HepG2 (cell line): ENCODE measurements around the gene ORC6. TPM values are rescaled to one million over a fixed set of nuclear protein-coding genes. Genes with fewer than 3 reads are reported as not detected.

Source experiments
- ATAC-seq: fragments of 200-7000 bp; cut with Tn5 transposase; 3 replicates; pipeline ENCODE4 v1.9.1; 2020; ENCODE audit warnings: mild to moderate bottlenecking, moderate library complexity
- BruUV-seq: library from RNA; stranded (reverse); fragments of 400-500 nt; replicated peaks from 2 replicates; lab custom pipeline; 2021; lab: Mats Ljungman, UMichigan
- CTCF ChIA-PET: fragments of 300-600 bp; formaldehyde crosslinking; extraction: SDS; loops from one replicate; lab custom pipeline; 2021; ENCODE audit warnings: low total read pairs, inconsistent platforms, low intra/inter-chr PET ratio; lab: Yijun Ruan, JAX
- POLR2A ChIA-PET: fragments of 350-600 bp; sonication (Branson Sonifier 250); formaldehyde crosslinking; loops from one replicate; lab custom pipeline; 2020; ENCODE audit warnings: antibody characterized with exemption, inconsistent platforms; lab: Yijun Ruan, JAX
- DNase-seq: peaks from one replicate; pipeline ENCODE4 v3.0.0-alpha.2; 2015; ENCODE audit warnings: low spot score
- FAIRE-seq: peaks from 3 replicates; lab custom pipeline; 2011; peaks lifted over from hg19 to GRCh38; lab: Jason Lieb, UNC
- H2AFZ ChIP-seq: one replicate; pipeline ENCODE4 v1.6.1; 2011; ENCODE audit warnings: low read length, inconsistent platforms
- H3K27ac ChIP-seq: fragments of 300-600 bp; 3 replicates; pipeline ENCODE4 v1.8.0; 2011; ENCODE audit warnings: mixed run types, mild to moderate bottlenecking, mixed read lengths, low read length, inconsistent platforms; ENCODE audit not compliant: insufficient read depth; ENCODE audit errors: extremely low read length
- H3K27me3 ChIP-seq, 2 experiments: fragments of 200-600 bp in 1 of 2; 2 replicates in 1 of 2; 3 replicates in 1 of 2; pipeline versions ENCODE4 v1.6.0 to v1.8.0; 2011; ENCODE audit warnings: low read length in 2 of 2, mild to moderate bottlenecking in 2 of 2, moderate library complexity in 2 of 2, inconsistent platforms in 1 of 2; ENCODE audit not compliant: insufficient read depth in 2 of 2, control insufficient read depth in 1 of 2
- H3K36me3 ChIP-seq, 2 experiments: fragments of 200-600 bp in 1 of 2; replicated peaks in 1 of 2; 2 replicates in 1 of 2; 3 replicates in 1 of 2; pipeline versions ENCODE4 v1.5.1 to v1.8.0; 2011; ENCODE audit warnings: low read length in 2 of 2, inconsistent platforms in 1 of 2; ENCODE audit not compliant: insufficient read depth in 2 of 2, control insufficient read depth in 1 of 2
- H3K4me1 ChIP-seq: 2 replicates; pipeline ENCODE4 v1.5.1; 2012; ENCODE audit warnings: low read length, inconsistent platforms; ENCODE audit not compliant: insufficient read depth
- H3K4me2 ChIP-seq: 2 replicates; pipeline ENCODE4 v1.6.0; 2011; ENCODE audit warnings: low read depth, low read length, inconsistent platforms
- H3K4me3 ChIP-seq, 3 experiments: fragments of 200-600 bp in 1 of 3; sonication (generic), shearing (Covaris generic) in 1 of 3; replicated peaks in 1 of 3; 2 replicates each; pipeline ENCODE4 v1.5.1; 2011 to 2016; ENCODE audit warnings: low read length in 3 of 3, inconsistent platforms in 2 of 3, low read depth in 2 of 3, mild to moderate bottlenecking in 2 of 3, control low read depth in 1 of 3, mixed read lengths in 1 of 3; ENCODE audit not compliant: insufficient read depth in 1 of 3
- H3K79me2 ChIP-seq: one replicate; pipeline ENCODE4 v1.6.1; 2011; ENCODE audit warnings: low read length, inconsistent platforms; ENCODE audit not compliant: insufficient read depth
- H3K9ac ChIP-seq: 2 replicates; pipeline ENCODE4 v1.6.0; 2011; ENCODE audit warnings: mild to moderate bottlenecking, low read depth, low read length, inconsistent platforms; ENCODE audit not compliant: insufficient read depth
- H3K9me3 ChIP-seq: 2 replicates; pipeline ENCODE4 v1.5.1; 2012; ENCODE audit warnings: mild to moderate bottlenecking, low read length
- H4K20me1 ChIP-seq: 2 replicates; pipeline ENCODE4 v1.6.0; 2011; ENCODE audit warnings: inconsistent platforms, mild to moderate bottlenecking, low read length, moderate library complexity; ENCODE audit not compliant: insufficient read depth
- DPF2 ChIP-seq: sonication (generic); formaldehyde crosslinking; IDR thresholded peaks from 2 replicates; pipeline ENCODE4 v1.4.0; 2020; ENCODE audit warnings: mild to moderate bottlenecking, low read depth, missing genetic modification reagents, borderline replicate concordance
- E2F1 ChIP-seq: sonication (generic); formaldehyde crosslinking; IDR thresholded peaks from 2 replicates; pipeline ENCODE4 v1.5.0; 2020; ENCODE audit warnings: missing genetic modification reagents
- ERF ChIP-seq: IDR thresholded peaks from 2 replicates; pipeline ENCODE4 v1.6.1; 2018; ENCODE audit warnings: missing biosample characterization, missing genetic modification reagents
- HNF1B ChIP-seq: sonication (generic); formaldehyde crosslinking; IDR thresholded peaks from 2 replicates; pipeline ENCODE4 v1.5.1; 2020; ENCODE audit warnings: mild to moderate bottlenecking, moderate library complexity, missing genetic modification reagents
- MED8 ChIP-seq: sonication (generic); formaldehyde crosslinking; IDR thresholded peaks from 2 replicates; pipeline ENCODE4 v1.8.1; 2023; ENCODE audit warnings: mild to moderate bottlenecking, missing genetic modification reagents; ENCODE audit not compliant: insufficient replicate concordance
- NR1H2 ChIP-seq: sonication (generic); formaldehyde crosslinking; IDR thresholded peaks from 2 replicates; pipeline ENCODE4 v1.8.1; 2022; ENCODE audit warnings: low read depth, missing genetic modification reagents, borderline replicate concordance
- PAF1 ChIP-seq: IDR thresholded peaks from 2 replicates; pipeline ENCODE4 v1.6.1; 2016; ENCODE audit warnings: missing genetic modification reagents, missing compliant biosample characterization
- RXRA ChIP-seq: sonication (generic); formaldehyde crosslinking; IDR thresholded peaks from 2 replicates; pipeline ENCODE4 v1.5.1; 2020; ENCODE audit warnings: missing genetic modification reagents
- RXRB ChIP-seq: IDR thresholded peaks from 2 replicates; pipeline ENCODE4 v1.6.1; 2016; ENCODE audit warnings: borderline replicate concordance, missing genetic modification reagents, missing compliant biosample characterization
- SAP130 ChIP-seq: IDR thresholded peaks from 2 replicates; pipeline ENCODE4 v1.6.1; 2016; ENCODE audit warnings: low read depth
- SIX4 ChIP-seq: sonication (generic); formaldehyde crosslinking; IDR thresholded peaks from 2 replicates; pipeline ENCODE4 v1.4.0; 2020; ENCODE audit warnings: missing genetic modification reagents
- ZBTB33 ChIP-seq: sonication (generic); formaldehyde crosslinking; IDR thresholded peaks from 2 replicates; pipeline ENCODE4 v1.4.0; 2020; ENCODE audit warnings: missing genetic modification reagents
- ZBTB42 ChIP-seq: sonication (generic); formaldehyde crosslinking; IDR thresholded peaks from 2 replicates; pipeline ENCODE4 v1.5.0; 2020; ENCODE audit warnings: mild to moderate bottlenecking, missing genetic modification reagents
- ZBTB8A ChIP-seq: sonication (generic); formaldehyde crosslinking; IDR thresholded peaks from 2 replicates; pipeline ENCODE4 v1.4.0; 2020; ENCODE audit warnings: mild to moderate bottlenecking, low read depth, missing genetic modification reagents, borderline replicate concordance
- ZNF230 ChIP-seq: sonication (generic); formaldehyde crosslinking; IDR thresholded peaks from 2 replicates; pipeline ENCODE4 v1.4.0; 2020; ENCODE audit warnings: mild to moderate bottlenecking, missing genetic modification reagents
- ZNF589 ChIP-seq: sonication (generic); formaldehyde crosslinking; conservative IDR thresholded peaks from 2 replicates; pipeline ENCODE4 v1.8.0; 2022; ENCODE audit warnings: mild to moderate bottlenecking, moderate library complexity, missing genetic modification reagents
- ZSCAN25 ChIP-seq: sonication (generic); formaldehyde crosslinking; IDR thresholded peaks from 2 replicates; pipeline ENCODE4 v1.8.0; 2022; ENCODE audit warnings: mild to moderate bottlenecking, missing genetic modification reagents
- ZZZ3 ChIP-seq: sonication (generic); formaldehyde crosslinking; IDR thresholded peaks from 2 replicates; pipeline ENCODE4 v1.4.0; 2020; ENCODE audit warnings: missing genetic modification reagents, mild to moderate bottlenecking, borderline replicate concordance
- WGBS: methylation state at CpG from one replicate; pipeline ENCODE4 v1.1.6; 2017; ENCODE audit warnings: low lambda C conversion rate; 5-methylcytosine and 5-hydroxymethylcytosine counted together
- in situ Hi-C: cut with HindIII; loops from 2 replicates; pipeline ENCODE4 v1.10.0; 2017; ENCODE audit warnings: low pct_unique_long_range_greater_than_20kb; ENCODE audit not compliant: extremely low pct_ligation_motif_present
- intact Hi-C: fragments of 100-400 bp; cut with micrococcal nuclease; formaldehyde crosslinking; loops from one replicate; pipeline ENCODE4 v1.10.0; 2022; ENCODE audit not compliant: unreplicated experiment
- polyA plus RNA-seq, 8 experiments: library from polyadenylated mRNA; depleted of rRNA in 3 of 8; stranded (reverse) in 7 of 8; unstranded in 1 of 8; fragments of >200 nt; fragmentation: Illumina TruSeq in 4 of 8; extraction: Trizol in 4 of 8; gene quantifications; 2 replicates each; pipeline versions ENCODE4 v1.2.1 to v1.2.3, GENCODE V29; 2011 to 2016; ENCODE audit warnings: low read depth in 4 of 8, missing spikeins in 1 of 8, mixed read lengths in 1 of 8; ENCODE audit not compliant: insufficient read depth in 1 of 8
- total RNA-seq, 5 experiments: library from RNA; depleted of rRNA; stranded (reverse); fragments of >200 nt; fragmentation: Illumina TruSeq; extraction: Trizol; gene quantifications; 2 replicates each; pipeline ENCODE4 v1.2.3, GENCODE V29; 2016; ENCODE audit warnings: low read depth in 1 of 5

ORC6 gene
- total and polyA plus RNA-seq, 2 of the 13 experiments (the other 11 are each of a cell fraction or from before 2014, with no cell fraction given) = 34.2 to 69.8 TPM

GRCh38 chr16:46673320-46674013, 16.0 kb upstream of the ORC6 start:
- DNase-seq = peak; percentile 79
- intact Hi-C loops = loop anchor here (1.0 kb wide), 2 partner anchors 15 to 128 kb away; no protein-coding TSS in a partner anchor
- POLR2A ChIA-PET = interaction anchor here (1.2 to 1.5 kb wide), 3 partner anchors 17 to 127 kb away, joined by 3 to 8 read pairs (median 6); partner anchors contain the start of gene ORC6
- no TSS peak for BruUV-seq
- ATAC-seq = peak; percentile 100
- CTCF ChIA-PET = interaction anchor here (1.1 to 2.6 kb wide), 4 partner anchors 14 to 236 kb away, joined by 3 to 35 read pairs (median 14); partner anchors contain the start of gene VPS35
- H4K20me1 ChIP-seq = 0 out of 2 replicates have a peak, but pooled peaks cover 3% of the 10 kb centered on the region
- no peak overlapping the region for H3K27ac ChIP-seq
- no peak overlapping the region for H2AFZ ChIP-seq
- peaks cover 13% of the 10 kb centered on the region for H3K4me1 ChIP-seq
- in situ Hi-C loops = no loop called here
- no peak overlapping the region for H3K4me3 ChIP-seq
- no peaks in the 10 kb centered on the region for H3K27me3 ChIP-seq
- H3K9me3 ChIP-seq = no peaks in the 10 kb centered on the region
- 62% methylated on average over 6 of the region's 6 CpGs for WGBS
- FAIRE-seq = peak; percentile 15
- H3K9ac ChIP-seq = no peak overlapping the region
- H3K4me2 ChIP-seq = no peak overlapping the region
- peaks cover 18 to 73% of the 10 kb centered on the region in 2 experiments for H3K36me3 ChIP-seq
- H3K79me2 ChIP-seq = no peaks in the 10 kb centered on the region
- TF ChIP-seq NR1H2 (CRISPR knock-in tag) (no peak), ZNF589 (CRISPR knock-in tag) (no peak), ZNF230 (CRISPR knock-in tag) (no peak), E2F1 (CRISPR knock-in tag) (no peak), ZBTB42 (no peak), ZBTB33 (CRISPR knock-in tag) (peak; percentile 33; the same call in 1 of the 2 replicates), MED8 (CRISPR knock-in tag) (no peak), ZBTB8A (CRISPR knock-in tag) (no peak), ZZZ3 (no peak), HNF1B (CRISPR knock-in tag) (0 out of 2 replicates have a peak, but pooled peaks have one; percentile 28), ZSCAN25 (CRISPR knock-in tag) (no peak), RXRB (CRISPR knock-in tag) (peak; percentile 37; the same call in 1 of the 2 replicates), RXRA (CRISPR knock-in tag) (peak; percentile 16; the same call in 1 of the 2 replicates), PAF1 (CRISPR knock-in tag) (no peak), SAP130 (CRISPR knock-in tag) (peak; percentile 54), SIX4 (CRISPR knock-in tag) (no peak), DPF2 (CRISPR knock-in tag) (no peak), ERF (CRISPR knock-in tag) (peak; percentile 31; the same call in 1 of the 2 replicates)
